H9 (cell line): ENCODE data around the gene WFIKKN2. TPM values are rescaled to one million over a fixed set of nuclear protein-coding genes. Genes with fewer than 3 reads are reported as not detected.

ENCODE experiments used
- DNase-seq: peaks from one replicate; pipeline ENCODE4 v3.0.0-alpha.2; 2017
- H2AFZ ChIP-seq: one replicate; pipeline ENCODE4 v1.6.1; 2013; ENCODE audit warnings: mild to moderate bottlenecking, low read length, control low read depth, moderate library complexity
- H2AK5ac ChIP-seq: 2 replicates; pipeline ENCODE4 v1.6.1; 2013; ENCODE audit warnings: low read length, control low read depth, mixed read lengths; ENCODE audit not compliant: insufficient read length
- H2BK120ac ChIP-seq: one replicate; pipeline ENCODE4 v1.6.1; 2013; ENCODE audit warnings: low read depth, mild to moderate bottlenecking, low read length, control low read depth, inconsistent platforms; ENCODE audit not compliant: poor library complexity, severe bottlenecking
- H2BK12ac ChIP-seq: 2 replicates; pipeline ENCODE4 v1.6.1; 2013; ENCODE audit warnings: low read length, control low read depth, mixed read lengths, low read depth; ENCODE audit not compliant: insufficient read length
- H2BK15ac ChIP-seq: 2 replicates; pipeline ENCODE4 v1.6.1; 2013; ENCODE audit warnings: low read depth, low read length, control low read depth
- H2BK20ac ChIP-seq: one replicate; pipeline ENCODE4 v1.6.1; 2013; ENCODE audit warnings: low read depth, mild to moderate bottlenecking, low read length, control low read depth, inconsistent platforms; ENCODE audit not compliant: poor library complexity, severe bottlenecking
- H2BK5ac ChIP-seq: 2 replicates; pipeline ENCODE4 v1.6.1; 2013; ENCODE audit warnings: low read length, control low read depth, mixed read lengths; ENCODE audit not compliant: insufficient read length
- H3K14ac ChIP-seq: 2 replicates; pipeline ENCODE4 v1.6.1; 2013; ENCODE audit warnings: low read length, control low read depth; ENCODE audit not compliant: insufficient read depth
- H3K18ac ChIP-seq: 2 replicates; pipeline ENCODE4 v1.6.1; 2013; ENCODE audit warnings: low read depth, mild to moderate bottlenecking, mixed read lengths, low read length, control low read depth; ENCODE audit not compliant: insufficient read length
- H3K23ac ChIP-seq: 2 replicates; pipeline ENCODE4 v1.6.1; 2013; ENCODE audit warnings: low read length, control low read depth, mixed read lengths, low read depth; ENCODE audit not compliant: insufficient read length
- H3K23me2 ChIP-seq: 2 replicates; pipeline ENCODE4 v1.6.1; 2013; ENCODE audit warnings: low read depth, mild to moderate bottlenecking, mixed read lengths, low read length, control low read depth; ENCODE audit not compliant: insufficient read length, poor library complexity, severe bottlenecking
- H3K27ac ChIP-seq: 2 replicates; pipeline ENCODE4 v1.5.1; 2013; ENCODE audit warnings: low read length, control low read depth, mixed read lengths, low read depth; ENCODE audit not compliant: insufficient read length
- H3K27me3 ChIP-seq: 2 replicates; pipeline ENCODE4 v1.6.1; 2013; ENCODE audit warnings: low read length, control low read depth, inconsistent platforms; ENCODE audit not compliant: insufficient read depth
- H3K4ac ChIP-seq: 2 replicates; pipeline ENCODE4 v1.6.1; 2013; ENCODE audit warnings: low read depth, mild to moderate bottlenecking, control low read depth, inconsistent platforms, low read length, moderate library complexity
- H3K4me1 ChIP-seq: 2 replicates; pipeline ENCODE4 v1.6.1; 2013; ENCODE audit warnings: low read length, control low read depth, inconsistent platforms; ENCODE audit not compliant: insufficient read depth
- H3K4me2 ChIP-seq: 2 replicates; pipeline ENCODE4 v1.6.1; 2013; ENCODE audit warnings: low read length, control low read depth, mixed read lengths; ENCODE audit not compliant: insufficient read length, insufficient read depth
- H3K56ac ChIP-seq: 2 replicates; pipeline ENCODE4 v1.6.1; 2013; ENCODE audit warnings: low read depth, mild to moderate bottlenecking, mixed read lengths, low read length, control low read depth; ENCODE audit not compliant: insufficient read length
- H3K79me1 ChIP-seq: 2 replicates; pipeline ENCODE4 v1.6.1; 2013; ENCODE audit warnings: low read depth, mild to moderate bottlenecking, moderate library complexity, low read length, control low read depth, inconsistent platforms; ENCODE audit not compliant: insufficient read depth, poor library complexity, severe bottlenecking
- H3K79me2 ChIP-seq: 2 replicates; pipeline ENCODE4 v1.6.1; 2013; ENCODE audit warnings: low read length, control low read depth, inconsistent platforms; ENCODE audit not compliant: insufficient read depth
- H3K9ac ChIP-seq: 2 replicates; pipeline ENCODE4 v1.6.1; 2013; ENCODE audit warnings: low read length, control low read depth, mixed read lengths; ENCODE audit not compliant: insufficient read length; ENCODE audit errors: extremely low read depth
- H3K9me3 ChIP-seq: one replicate; pipeline ENCODE4 v1.6.1; 2013; ENCODE audit warnings: low read depth, low read length, inconsistent platforms; ENCODE audit not compliant: control insufficient read depth
- H3T11ph ChIP-seq: one replicate; pipeline ENCODE4 v1.6.1; 2013; ENCODE audit warnings: mild to moderate bottlenecking, low read length, control low read depth, inconsistent platforms
- H4K20me1 ChIP-seq: one replicate; pipeline ENCODE4 v1.6.1; 2013; ENCODE audit not compliant: control insufficient read depth, insufficient read length, insufficient read depth
- H4K5ac ChIP-seq: 2 replicates; pipeline ENCODE4 v1.6.1; 2013; ENCODE audit warnings: low read depth, mild to moderate bottlenecking, mixed read lengths, low read length, control low read depth; ENCODE audit not compliant: insufficient read length
- H4K8ac ChIP-seq: replicated peaks from 2 replicates; pipeline ENCODE4 v1.6.1; 2013; ENCODE audit warnings: low read length, control low read depth, mixed read lengths, low read depth; ENCODE audit not compliant: insufficient read length
- H4K91ac ChIP-seq: 2 replicates; pipeline ENCODE4 v1.6.1; 2013; ENCODE audit warnings: low read depth, mild to moderate bottlenecking, moderate library complexity, mixed read lengths, low read length, control low read depth; ENCODE audit not compliant: insufficient read length
- H3K27ac Mint-ChIP-seq, 3 experiments: 2 replicates in 2 of 3; 3 replicates in 1 of 3; pipeline ENCODE4 v1.8.0; 2020 to 2021; ENCODE audit warnings: mixed read lengths in 3 of 3, mild to moderate bottlenecking in 1 of 3, moderate library complexity in 1 of 3
- H3K27me3 Mint-ChIP-seq: 2 replicates; pipeline ENCODE4 v1.8.0; 2021; ENCODE audit warnings: low read depth, mild to moderate bottlenecking, moderate library complexity, mixed read lengths
- H3K36me3 Mint-ChIP-seq, 3 experiments: 2 replicates in 2 of 3; 3 replicates in 1 of 3; pipeline ENCODE4 v1.8.0; 2020 to 2021; ENCODE audit warnings: low read depth in 3 of 3, mixed read lengths in 3 of 3; ENCODE audit not compliant: insufficient read depth in 1 of 3
- H3K4me1 Mint-ChIP-seq, 2 experiments: 2 replicates each; pipeline ENCODE4 v1.8.0; 2020; ENCODE audit warnings: mixed read lengths in 2 of 2
- H3K4me3 Mint-ChIP-seq, 2 experiments: 2 replicates in 1 of 2; 3 replicates in 1 of 2; pipeline ENCODE4 v1.8.0; 2020 to 2021; ENCODE audit warnings: mild to moderate bottlenecking in 2 of 2, mixed read lengths in 2 of 2, moderate library complexity in 1 of 2
- H3K9me3 Mint-ChIP-seq, 2 experiments: 2 replicates in 1 of 2; 3 replicates in 1 of 2; pipeline ENCODE4 v1.8.0; 2020; ENCODE audit warnings: mild to moderate bottlenecking in 2 of 2, mixed read lengths in 2 of 2, moderate library complexity in 1 of 2
- CTCF ChIP-seq: fragments of 200-600 bp; sonication (generic); conservative IDR thresholded peaks from 3 replicates; pipeline ENCODE4 v1.8.0; 2021; ENCODE audit warnings: antibody characterized with exemption, mild to moderate bottlenecking
- WGBS: extraction: QIAGEN DNeasy Blood & Tissue Kit; methylation state at CpG from one replicate; pipeline ENCODE4 v1.1.7; 2013; ENCODE audit warnings: missing lambda C conversion rate, low lambda C conversion rate, mixed read lengths; ENCODE audit not compliant: insufficient read length; ENCODE audit errors: extremely low coverage; 5-methylcytosine and 5-hydroxymethylcytosine counted together
- total RNA-seq: library from RNA; stranded (reverse); gene quantifications from 2 replicates; pipeline ENCODE4 v1.2.1, GENCODE V29; 2021

Gene WFIKKN2
- total RNA-seq, 1 experiment from 2014 or later = 1.1 TPM

DNA sequence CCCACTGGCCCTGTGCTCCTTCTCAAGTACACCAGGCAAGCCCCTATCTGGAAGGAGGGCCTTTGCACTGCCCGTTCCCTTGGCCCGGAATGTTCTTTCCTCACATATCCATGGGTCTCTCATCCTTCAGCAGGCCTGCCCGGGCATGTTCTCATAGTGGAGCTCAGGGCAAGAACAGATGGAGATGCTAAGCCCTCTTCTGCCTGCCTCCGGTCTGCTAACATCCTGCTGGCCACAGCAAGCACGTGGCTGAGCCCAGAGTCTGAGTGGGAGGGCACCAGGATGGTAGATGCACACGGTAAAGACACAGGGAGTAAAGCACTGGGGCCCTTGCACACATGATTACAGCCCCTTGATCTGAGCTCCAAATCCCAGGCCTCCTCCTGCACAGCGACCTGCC lies 48.3 kb upstream of the WFIKKN2 start:
- H3K4ac ChIP-seq = no peak overlapping the region
- H3K56ac ChIP-seq = no peak overlapping the region
- Mint-ChIP-seq H3K4me1 (peaks cover 12 to 13% of the 10 kb centered on the region in 2 experiments), H3K9me3 (no peaks in the 10 kb centered on the region), H3K27me3 (no peaks in the 10 kb centered on the region), H3K4me3 (no peak overlapping the region), H3K27ac (peak overlapping the region in 2 of 3 experiments; percentile 83 to 90; a peak in 3 of 7 replicates), H3K36me3 (no peaks in the 10 kb centered on the region; a peak in 1 of 7 replicates)
- no peak overlapping the region for H2BK5ac ChIP-seq
- no peak overlapping the region for H2BK20ac ChIP-seq
- H3K4me2 ChIP-seq = no peak overlapping the region
- no peaks in the 10 kb centered on the region for H4K20me1 ChIP-seq
- H3K79me1 ChIP-seq = no peaks in the 10 kb centered on the region
- H3K23me2 ChIP-seq = peaks cover 2% of the 10 kb centered on the region
- H3K27ac ChIP-seq = no peak overlapping the region
- DNase-seq = no peak
- H4K91ac ChIP-seq = no peak overlapping the region
- no peak overlapping the region for H2BK12ac ChIP-seq
- no peak overlapping the region for H2BK15ac ChIP-seq
- no peak overlapping the region for H2AFZ ChIP-seq
- H3K27me3 ChIP-seq = no peaks in the 10 kb centered on the region
- H4K5ac ChIP-seq = no peak overlapping the region
- no peak overlapping the region for H2AK5ac ChIP-seq
- no CpG with 5 or more reads among the region's 7 CpGs for WGBS
- no peak overlapping the region for H2BK120ac ChIP-seq
- H3K18ac ChIP-seq = peak overlapping the region; percentile 3
- H3K9ac ChIP-seq = no peak overlapping the region
- no peak for TF ChIP-seq CTCF
- peak overlapping the region; percentile 2 for H4K8ac ChIP-seq
- H3K23ac ChIP-seq = no peak overlapping the region
- H3K9me3 ChIP-seq = no peaks in the 10 kb centered on the region
- no peak overlapping the region for H3K14ac ChIP-seq
- H3K79me2 ChIP-seq = no peaks in the 10 kb centered on the region
- no peak overlapping the region for H3T11ph ChIP-seq
- H3K4me1 ChIP-seq = 0 out of 2 replicates have a peak, but pooled peaks cover 4% of the 10 kb centered on the region
